Adipocyte (in vitro differentiated cells): Measurements from ENCODE around the gene ZNF418.
"Not testable (repeated sequence)": the region's sequence is repeated elsewhere in the genome, so short reads cannot be mapped to it uniquely, and the experiment has no call there.

Experiments
- DNase-seq: peaks from one replicate; pipeline ENCODE4 v3.0.0-alpha.2; 2015; ENCODE audit warnings: low read depth
- H3K27me3 ChIP-seq: replicated peaks from 2 replicates; pipeline ENCODE4 v1.7.0; 2013; ENCODE audit warnings: mild to moderate bottlenecking, low read length, moderate library complexity; ENCODE audit not compliant: control insufficient read depth, insufficient read depth
- H3K36me3 ChIP-seq: 2 replicates; pipeline ENCODE4 v1.7.0; 2013; ENCODE audit warnings: low read length, mild to moderate bottlenecking, moderate library complexity; ENCODE audit not compliant: control insufficient read depth, insufficient read depth, severe bottlenecking
- H3K4me1 ChIP-seq: 2 replicates; pipeline ENCODE4 v1.7.0; 2013; ENCODE audit warnings: mild to moderate bottlenecking, low read length, moderate library complexity; ENCODE audit not compliant: control insufficient read depth, insufficient read depth
- H3K4me3 ChIP-seq: 2 replicates; pipeline ENCODE4 v1.7.0; 2013; ENCODE audit warnings: mild to moderate bottlenecking, low read length, moderate library complexity
- H3K9ac ChIP-seq: 2 replicates; pipeline ENCODE4 v1.7.0; 2013; ENCODE audit warnings: mild to moderate bottlenecking, low read length, moderate library complexity
- H3K9me3 ChIP-seq: 2 replicates; pipeline ENCODE4 v1.7.0; 2013; ENCODE audit warnings: mild to moderate bottlenecking, low read length, moderate library complexity; ENCODE audit not compliant: control insufficient read depth

Gene ZNF418

DNA sequence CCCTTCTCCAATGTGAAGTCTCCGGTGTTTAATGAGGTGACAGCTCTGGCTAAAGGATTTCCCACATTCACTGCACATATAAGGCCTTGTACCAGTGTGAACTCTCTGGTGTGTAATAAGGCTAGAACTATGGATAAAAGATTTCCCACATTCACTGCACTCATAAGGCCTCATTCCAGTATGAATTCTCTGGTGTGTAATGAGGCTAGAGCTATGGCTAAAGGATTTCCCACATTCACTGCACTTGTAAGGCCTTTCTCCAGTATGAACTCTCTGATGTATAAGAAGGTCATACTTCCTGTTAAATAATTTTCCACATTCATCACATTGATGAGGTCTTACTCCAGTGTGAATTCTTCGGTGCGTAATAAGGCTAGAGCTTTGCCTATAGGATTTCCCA, 6.4 kb upstream of the ZNF418 start:
- no peaks in the 10 kb centered on the region for H3K27me3 ChIP-seq
- no peak for DNase-seq
- H3K4me3 ChIP-seq: no peak overlapping the region
- H3K9ac ChIP-seq: no peak overlapping the region
- H3K9me3 ChIP-seq: peaks cover 24% of the 10 kb centered on the region
- peaks cover 49% of the 10 kb centered on the region for H3K36me3 ChIP-seq
- H3K4me1 ChIP-seq: peaks cover 10% of the 10 kb centered on the region

DNA sequence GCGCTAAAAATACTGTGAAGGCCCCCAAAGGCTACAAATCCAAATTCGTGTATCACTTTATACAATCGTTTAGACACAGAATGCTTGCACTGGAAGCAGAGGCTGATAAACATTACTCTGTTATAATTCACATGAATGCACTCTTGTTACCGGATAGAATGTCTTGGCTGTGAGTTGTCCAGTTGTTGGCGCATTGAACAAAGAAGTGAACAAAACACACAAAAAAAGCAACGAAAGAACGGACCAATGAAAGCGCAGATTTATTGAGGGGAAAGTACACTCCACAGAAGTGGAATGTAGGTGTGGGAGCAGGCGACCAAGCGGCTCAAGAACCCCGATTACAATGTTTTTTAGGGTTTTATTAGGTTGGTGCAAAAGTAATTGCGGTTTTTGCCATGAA, 529 bp upstream of the ZNF418 start:
- Histone ChIP-seq H3K4me3 (no peak overlapping the region), H3K9me3 (peaks cover 3% of the 10 kb centered on the region), H3K4me1 (peaks cover 4% of the 10 kb centered on the region), H3K27me3 (no peaks in the 10 kb centered on the region), H3K9ac (no peak overlapping the region), H3K36me3 (peaks cover 23% of the 10 kb centered on the region)
- DNase-seq: no peak

DNA sequence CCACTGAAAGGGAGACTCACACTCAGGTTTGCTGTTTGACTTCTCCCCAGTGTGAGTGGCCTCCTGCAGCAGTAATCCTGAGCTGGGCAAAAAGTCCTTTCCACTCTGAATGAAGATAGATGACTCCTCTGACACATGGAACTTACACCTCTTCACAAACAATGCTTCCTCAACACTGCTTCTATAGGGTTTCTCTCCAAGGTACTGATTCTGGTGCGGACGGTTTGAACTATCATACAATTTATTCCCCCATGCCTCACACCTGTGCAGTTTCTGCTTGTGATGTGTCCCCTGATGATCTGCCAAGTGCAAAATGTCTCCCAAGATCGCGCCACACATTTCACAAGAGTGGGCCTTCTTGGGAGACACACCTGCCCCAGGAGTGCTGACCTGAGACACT, 7.6 kb downstream of the ZNF418 start:
- DNase-seq: no peak
- Histone ChIP-seq H3K4me3 (peak overlapping the region; percentile 35), H3K9me3 (peaks cover 35% of the 10 kb centered on the region), H3K36me3 (peaks cover 43% of the 10 kb centered on the region), H3K4me1 (no peaks in the 10 kb centered on the region), H3K9ac (no peak overlapping the region), H3K27me3 (no peaks in the 10 kb centered on the region)

DNA sequence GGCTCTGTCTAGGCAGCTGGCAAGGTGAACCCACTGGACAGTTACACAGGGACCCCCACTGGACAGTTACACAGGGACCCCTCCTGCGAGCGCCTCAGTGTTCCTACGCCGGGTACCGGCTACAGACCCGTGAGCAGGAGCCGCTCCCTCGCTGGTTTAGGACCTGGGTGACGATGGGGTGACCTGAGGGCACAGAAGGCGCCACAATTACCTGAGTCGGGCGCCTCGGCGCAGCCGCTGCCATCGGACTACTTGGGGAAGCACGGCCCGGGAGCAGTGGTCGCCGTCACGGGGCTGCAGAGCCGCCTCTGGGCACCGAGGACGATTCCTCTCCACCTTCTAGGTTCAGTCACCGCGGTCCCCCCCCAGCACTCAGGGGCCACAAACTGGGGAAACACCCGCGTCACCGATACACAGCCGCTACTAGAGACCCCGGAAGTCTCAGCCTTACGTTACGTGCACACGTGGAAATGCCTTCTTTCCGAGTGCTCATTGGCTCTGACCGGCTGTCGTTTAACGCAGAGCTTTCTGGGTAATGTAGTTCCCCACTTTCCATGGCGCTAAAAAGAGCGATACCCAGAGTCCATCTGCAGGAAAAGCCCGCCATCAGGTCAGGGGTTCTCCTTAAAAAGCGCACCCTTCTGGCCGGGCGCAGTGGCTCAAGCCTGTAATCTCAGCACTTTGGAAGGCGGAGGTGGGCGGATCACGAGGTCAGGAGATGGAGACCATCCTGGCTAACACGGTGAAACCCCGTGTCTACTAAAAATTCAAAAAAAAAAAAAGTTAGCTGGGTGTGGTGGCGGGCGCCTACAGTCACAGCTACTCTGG, 18.8 kb downstream of the ZNF418 start, which contains the start of gene ZNF417:
TSS of gene ZNF417 (minus strand) at position 425 of the 828 bp plus-strand sequence. CDS start at position 244, 181 bp downstream.
- not testable (repeated sequence) for H3K4me1 ChIP-seq, H3K9me3 ChIP-seq, H3K27me3 ChIP-seq
- Histone ChIP-seq H3K36me3 (peaks cover 15% of the 10 kb centered on the region), H3K4me3 (peak within 1 kb of the TSS; percentile 97), H3K9ac (peak within 1 kb of the TSS; percentile 95)
- peak; percentile 97 for DNase-seq

DNA sequence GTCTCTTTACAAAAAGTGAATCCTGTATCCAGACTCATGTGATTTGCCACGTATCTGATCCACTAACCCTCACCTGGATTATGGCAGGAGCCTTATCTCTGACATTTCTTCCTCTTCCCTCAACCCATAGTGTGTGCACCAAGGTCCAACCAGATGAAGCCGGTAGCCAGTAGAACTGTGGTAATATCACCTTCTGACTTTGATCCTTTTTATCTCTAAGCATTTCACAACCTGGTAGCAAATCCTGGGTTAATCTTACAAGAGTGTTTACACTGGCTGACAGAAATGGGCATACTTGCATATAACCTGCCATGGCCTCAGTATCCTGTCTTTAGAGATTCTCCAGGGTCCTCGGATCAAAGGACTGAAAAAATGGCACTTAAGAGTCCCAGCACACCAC, 20.7 kb downstream of the ZNF418 start:
- Histone ChIP-seq H3K27me3 (no peaks in the 10 kb centered on the region), H3K9ac (no peak overlapping the region), H3K4me1 (peaks cover 9% of the 10 kb centered on the region), H3K4me3 (no peak overlapping the region), H3K36me3 (peaks cover 17% of the 10 kb centered on the region), H3K9me3 (no peaks in the 10 kb centered on the region)
- no peak for DNase-seq

DNA sequence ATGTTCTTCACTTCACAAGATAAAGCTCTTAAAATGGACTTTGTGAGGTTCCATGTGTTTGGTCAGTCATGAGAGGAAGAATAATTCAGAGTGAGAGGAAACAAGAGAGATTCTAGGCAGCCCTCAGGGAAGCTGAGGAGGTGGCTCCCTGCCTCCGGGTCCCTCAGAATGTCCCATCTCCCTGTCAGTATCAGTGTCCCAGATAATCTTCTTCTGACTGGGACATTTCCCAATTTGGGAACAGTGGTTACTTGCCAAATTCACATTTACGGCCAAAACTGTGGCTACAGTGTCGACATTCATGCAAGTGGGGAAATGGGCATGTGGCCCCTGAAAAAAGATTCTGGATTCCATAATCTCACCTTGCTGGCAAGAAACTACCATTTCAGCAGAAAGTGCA, 27.8 kb downstream of the ZNF418 start:
- peaks cover 6% of the 10 kb centered on the region for H3K4me1 ChIP-seq
- H3K36me3 ChIP-seq: peaks cover 34% of the 10 kb centered on the region
- DNase-seq: no peak
- H3K9me3 ChIP-seq: no peaks in the 10 kb centered on the region
- no peak overlapping the region for H3K4me3 ChIP-seq
- H3K27me3 ChIP-seq: no peaks in the 10 kb centered on the region
- H3K9ac ChIP-seq: no peak overlapping the region

DNA sequence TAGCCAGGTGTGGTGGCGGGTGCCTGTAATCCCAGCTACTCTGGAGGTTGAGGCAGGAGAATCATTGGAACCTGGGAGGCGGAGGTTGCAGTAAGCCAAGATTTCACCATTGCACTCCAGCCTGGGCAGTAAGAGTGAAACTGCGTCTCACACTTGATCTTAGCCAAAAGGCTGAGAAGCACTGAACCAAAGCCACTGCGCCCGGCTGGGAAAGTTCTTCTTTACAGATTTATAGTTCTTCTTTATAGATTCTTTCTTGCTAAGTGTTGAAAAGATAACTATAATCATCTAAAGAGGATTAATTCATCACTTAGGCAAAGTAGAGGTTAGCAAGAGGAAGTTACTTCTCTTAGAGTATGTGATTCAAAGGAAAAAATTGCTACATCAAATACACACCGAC, 29.9 kb downstream of the ZNF418 start:
- Histone ChIP-seq H3K36me3 (peaks cover 20% of the 10 kb centered on the region), H3K4me1 (peaks cover 6% of the 10 kb centered on the region), H3K9me3 (no peaks in the 10 kb centered on the region), H3K4me3 (no peak overlapping the region), H3K27me3 (no peaks in the 10 kb centered on the region), H3K9ac (no peak overlapping the region)
- no peak for DNase-seq

DNA sequence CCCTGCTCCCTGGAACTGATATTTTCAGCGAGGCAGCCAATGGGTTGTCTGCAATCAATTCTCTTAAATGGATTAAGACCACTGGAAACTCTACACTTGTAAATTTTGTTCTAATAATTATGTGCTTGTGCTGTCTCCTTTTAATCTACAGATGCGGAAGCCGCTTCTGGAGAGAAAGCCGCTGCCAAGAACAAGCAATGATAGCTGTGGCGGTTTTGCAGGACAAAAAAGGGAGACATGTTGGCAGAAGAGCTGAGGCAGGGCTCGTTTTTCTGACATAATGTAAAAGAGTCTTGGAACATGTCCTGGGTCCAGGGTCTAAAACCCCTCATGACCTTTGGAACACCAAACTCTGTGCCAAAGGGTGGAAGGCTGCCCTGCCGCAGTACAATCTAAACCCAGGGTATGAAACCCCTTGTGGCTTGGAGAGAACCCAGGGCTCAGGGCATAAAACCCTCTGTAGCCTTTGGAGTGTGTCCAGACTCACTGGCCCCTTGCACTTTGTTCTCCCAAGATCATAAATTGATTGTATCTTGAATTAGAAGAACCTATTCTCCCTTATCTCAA, 31.5 kb downstream of the ZNF418 start:
- no peaks in the 10 kb centered on the region for H3K27me3 ChIP-seq
- no peak overlapping the region for H3K9ac ChIP-seq
- H3K36me3 ChIP-seq: peaks cover 13% of the 10 kb centered on the region
- H3K4me1 ChIP-seq: peaks cover 6% of the 10 kb centered on the region
- DNase-seq: no peak
- H3K4me3 ChIP-seq: no peak overlapping the region
- no peaks in the 10 kb centered on the region for H3K9me3 ChIP-seq

DNA sequence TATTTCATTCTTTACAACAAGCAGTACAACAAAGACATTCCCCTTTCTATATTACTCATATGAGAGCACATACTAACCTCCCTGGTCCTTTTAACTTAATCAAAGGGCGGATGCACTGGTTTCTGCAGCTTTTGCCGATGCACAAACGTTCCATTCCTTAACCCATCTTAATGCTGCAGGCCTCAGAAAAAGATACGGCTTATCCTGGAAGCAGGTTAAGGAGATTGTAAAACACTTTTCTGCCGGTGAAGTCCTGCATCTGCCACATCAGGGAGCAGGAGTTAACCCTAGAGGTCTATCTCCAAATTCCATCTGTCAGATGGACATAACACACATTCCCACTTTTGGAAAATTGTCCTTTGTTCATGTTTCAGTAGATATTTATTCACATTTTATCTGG, 34.9 kb downstream of the ZNF418 start:
- no peak overlapping the region for H3K9ac ChIP-seq
- no peak overlapping the region for H3K4me3 ChIP-seq
- no peaks in the 10 kb centered on the region for H3K36me3 ChIP-seq
- DNase-seq: no peak
- H3K9me3 ChIP-seq: no peaks in the 10 kb centered on the region
- H3K27me3 ChIP-seq: no peaks in the 10 kb centered on the region
- H3K4me1 ChIP-seq: peaks cover 6% of the 10 kb centered on the region

DNA sequence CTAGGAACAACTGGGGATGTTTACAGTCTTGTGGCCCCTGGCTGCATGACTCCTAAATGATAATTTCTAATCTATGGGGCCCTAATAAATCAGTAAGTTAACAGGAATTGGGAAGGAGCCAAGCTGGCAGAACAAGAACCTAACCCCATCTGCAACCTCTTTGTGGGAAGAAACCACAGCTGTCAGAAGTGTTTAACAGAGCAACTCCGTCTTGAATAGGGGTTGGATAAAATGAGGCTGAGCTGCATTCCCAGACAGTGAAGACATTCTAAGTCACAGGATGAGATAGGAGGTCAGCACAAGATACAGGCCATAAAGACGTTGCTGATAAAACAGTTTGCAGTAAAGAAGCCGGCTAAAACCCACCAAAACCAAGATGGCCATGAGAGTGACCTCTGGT, 44.5 kb downstream of the ZNF418 start:
- DNase-seq, H3K9ac ChIP-seq, H3K9me3 ChIP-seq, H3K4me3 ChIP-seq, H3K36me3 ChIP-seq, H3K4me1 ChIP-seq, H3K27me3 ChIP-seq: not testable (repeated sequence)

DNA sequence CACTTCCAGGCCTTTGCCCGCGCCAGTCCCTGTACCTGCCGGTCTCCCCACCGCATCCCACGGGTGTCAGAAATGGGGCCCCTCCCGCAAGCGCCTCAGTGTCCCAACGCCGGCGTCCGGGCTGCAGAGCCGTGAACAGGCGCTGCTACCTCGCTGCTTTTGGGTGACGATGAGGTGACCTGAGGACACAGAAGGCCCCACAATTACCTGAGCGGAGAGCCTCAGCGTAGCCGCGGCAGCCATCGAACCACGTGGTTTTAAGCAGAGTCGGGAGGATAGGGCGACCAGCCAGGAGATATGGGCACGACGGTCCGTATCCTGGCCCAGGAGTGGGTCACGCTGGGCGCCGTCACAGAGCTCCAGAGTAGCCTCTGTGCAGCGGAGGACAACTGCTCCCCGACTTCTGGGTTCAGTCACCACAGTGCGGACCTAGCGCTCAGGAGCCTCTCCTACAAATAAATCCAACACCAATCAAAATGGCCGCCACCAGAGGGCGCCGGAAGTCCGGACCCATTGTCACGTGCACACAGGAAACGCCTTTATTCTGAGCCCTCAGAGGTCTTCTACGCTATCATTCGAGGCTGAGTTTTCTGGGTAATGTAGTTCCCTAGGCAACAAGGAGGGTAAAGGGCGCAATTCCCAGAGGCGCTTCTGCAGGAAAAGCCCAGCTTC, 46.5 kb downstream of the ZNF418 start, which contains the start of gene ZNF814:
TSS of gene ZNF814 (minus strand) at position 478 of the 672 bp plus-strand sequence. CDS start at position 243, 235 bp downstream.
- peak; percentile 87 for DNase-seq
- peak within 1 kb of the TSS; percentile 90 for H3K4me3 ChIP-seq
- peaks cover 12% of the 10 kb centered on the region for H3K36me3 ChIP-seq
- H3K9me3 ChIP-seq: no peaks in the 10 kb centered on the region
- H3K4me1 ChIP-seq: no peaks in the 10 kb centered on the region
- H3K9ac ChIP-seq: peak within 1 kb of the TSS; percentile 84
- no peaks in the 10 kb centered on the region for H3K27me3 ChIP-seq
